HL-60/S4 treated with retinoic acid at 250 ng/mL for 4 days and 3 days (cell line): ENCODE results near the gene RARB.

Experiments
- in situ Hi-C: fragments of 300-500 bp; cut with MboI; formaldehyde crosslinking; loops from 2 replicates; pipeline ENCODE4 v1.7.0; 2022; ENCODE audit warnings: low sequenced_read_pairs

Gene RARB

GRCh38 chr3:25427942-25428788, at the start of gene RARB:
RARB (plus strand) TSS chr3:25428263; CDS start chr3:25428732, 469 bp downstream.
- in situ Hi-C loops, result no loop called here

- in situ Hi-C loops, result no loop called here
These were observed 49.2 kb upstream of the RARB start for GRCh38 chr3:25378786-25379311.

DNA sequence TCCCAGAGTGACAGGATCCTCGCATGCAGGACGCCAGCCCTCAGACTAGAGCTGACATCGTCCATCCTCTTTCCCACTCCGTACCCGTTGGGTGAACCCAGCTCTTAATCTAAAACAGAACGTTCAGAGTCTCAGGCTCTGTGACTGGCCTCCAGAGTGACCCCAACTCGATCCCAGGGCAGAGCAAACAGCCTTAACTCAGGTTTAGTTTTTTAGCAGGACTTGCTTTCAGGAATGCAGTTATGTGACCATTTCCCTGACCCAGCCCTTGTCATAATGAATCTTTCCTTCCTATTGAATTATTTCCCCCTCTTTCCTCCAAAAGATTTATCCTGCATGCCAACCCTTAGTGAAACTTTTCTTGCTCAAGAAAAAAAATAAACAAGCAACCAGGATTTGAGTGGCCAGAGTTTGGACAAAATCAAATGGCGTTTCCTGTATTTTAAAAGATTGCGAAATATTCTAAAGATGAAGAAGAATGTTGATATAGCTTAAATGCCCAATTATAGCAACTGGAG, 47.8 kb upstream of the RARB start:
- in situ Hi-C loops, result no loop called here

GRCh38 chr3:25381083-25381482, 47.0 kb upstream of the RARB start:
- in situ Hi-C loops, result no loop called here

DNA sequence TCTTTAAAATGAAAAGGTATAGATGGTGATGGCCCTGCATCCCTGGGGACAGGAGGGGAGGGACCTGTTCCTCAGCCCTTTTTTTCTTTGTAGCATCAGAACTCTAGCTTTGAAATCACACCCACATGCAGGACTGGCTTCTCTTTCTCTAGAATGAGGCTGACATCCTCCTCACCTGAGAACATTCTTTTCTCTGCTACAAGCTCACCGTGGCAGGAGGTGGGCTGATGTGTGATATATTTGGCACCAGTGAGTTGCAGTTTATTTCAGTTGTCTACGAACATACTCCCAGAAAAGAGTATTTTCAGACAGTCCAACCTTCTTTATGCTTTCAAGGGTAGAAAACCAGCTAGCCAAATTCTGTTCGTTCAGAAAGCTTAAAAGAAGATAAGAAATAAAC, 43.6 kb upstream of the RARB start:
- in situ Hi-C loops, result no loop called here

- in situ Hi-C loops, result no loop called here
These were observed 42.1 kb upstream of the RARB start for GRCh38 chr3:25385807-25386460.

- in situ Hi-C loops, result no loop called here
These were observed 41.3 kb upstream of the RARB start for GRCh38 chr3:25386686-25387255.

DNA sequence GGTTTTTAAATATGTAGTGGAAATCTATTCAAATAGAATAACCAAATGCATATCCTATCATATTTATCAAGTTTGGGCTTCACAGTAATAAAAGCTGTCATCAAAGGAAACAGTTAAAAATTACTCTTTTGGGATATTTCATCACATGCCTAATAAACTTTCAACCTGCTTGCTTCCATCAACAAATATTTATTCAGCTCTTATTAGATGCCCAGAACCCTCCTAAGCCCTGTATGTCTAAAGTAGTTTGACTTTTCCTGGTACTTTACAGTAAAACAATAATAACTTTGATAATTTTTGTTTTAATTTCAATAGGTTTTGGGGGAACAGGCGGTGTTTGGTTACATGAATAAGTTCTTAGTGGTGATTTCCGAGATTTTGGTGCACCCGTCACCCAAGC, 37.5 kb upstream of the RARB start:
- in situ Hi-C loops, result no loop called here

- in situ Hi-C loops, result no loop called here
These were observed 31.8 kb upstream of the RARB start for GRCh38 chr3:25396251-25396650.

DNA sequence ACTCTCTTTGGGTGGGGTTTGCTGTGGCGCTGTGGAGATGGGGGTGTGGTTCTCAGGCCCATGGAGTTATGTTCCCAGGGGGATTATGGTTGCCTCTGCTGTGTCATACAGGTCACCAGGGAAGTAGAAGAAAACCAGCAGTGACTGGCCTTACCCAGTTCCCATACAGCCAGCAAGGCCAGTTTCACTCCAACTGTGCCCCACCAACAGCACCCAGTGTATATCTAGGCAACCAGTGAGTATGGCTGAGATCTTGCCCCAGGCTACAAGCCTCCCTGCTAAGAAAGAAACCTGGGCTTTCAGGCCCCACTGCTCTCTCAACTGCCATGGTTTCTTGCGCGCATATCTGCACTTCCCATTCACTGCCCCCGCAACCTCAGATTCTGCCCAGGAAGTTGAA, 31.4 kb upstream of the RARB start:
- in situ Hi-C loops, result no loop called here

- in situ Hi-C loops, result no loop called here
These were observed 30.9 kb upstream of the RARB start for GRCh38 chr3:25397150-25397549.

- in situ Hi-C loops, result no loop called here
These were observed 27.5 kb upstream of the RARB start for GRCh38 chr3:25400587-25400986.

DNA sequence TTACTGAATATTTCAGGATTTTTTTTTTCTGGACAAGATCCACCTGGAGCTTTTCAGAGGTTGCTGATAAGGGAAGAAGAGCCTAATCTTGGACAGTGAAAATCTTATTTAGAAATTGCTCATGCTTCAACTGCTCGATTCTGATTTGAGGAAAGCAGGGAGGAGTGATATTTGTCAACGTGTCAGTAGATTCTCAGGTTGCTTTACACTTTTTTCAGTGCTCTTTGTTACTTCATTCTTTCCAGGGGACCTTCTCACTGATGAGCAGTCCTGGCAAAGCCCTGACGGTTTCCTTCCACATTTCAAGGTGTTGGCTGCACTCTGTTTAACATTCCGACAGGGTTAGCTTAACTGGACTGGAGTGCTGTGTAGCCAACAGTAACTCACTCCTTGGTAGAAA, 24.1 kb upstream of the RARB start:
- in situ Hi-C loops, result no loop called here

- in situ Hi-C loops, result no loop called here
These were observed 23.5 kb upstream of the RARB start for GRCh38 chr3:25404569-25404968.

DNA sequence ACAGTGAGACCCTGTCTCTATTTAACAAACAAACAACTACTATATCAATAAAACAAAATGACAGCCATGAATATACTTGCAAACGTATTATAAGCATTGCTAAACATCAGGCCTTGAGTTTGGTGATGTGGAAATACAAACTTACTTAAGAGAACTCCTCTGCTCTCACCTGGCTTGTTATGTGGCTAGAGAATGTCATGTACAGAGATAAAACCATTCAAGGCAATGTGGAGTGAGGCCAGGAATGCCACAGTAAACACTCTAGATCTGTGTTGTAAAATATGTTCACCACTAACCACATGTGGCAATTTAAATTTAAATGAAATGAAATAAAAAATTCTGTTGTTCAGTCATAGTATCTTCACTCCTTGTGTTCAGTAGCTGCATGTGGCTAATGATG, 22.7 kb upstream of the RARB start:
- in situ Hi-C loops, result no loop called here

DNA sequence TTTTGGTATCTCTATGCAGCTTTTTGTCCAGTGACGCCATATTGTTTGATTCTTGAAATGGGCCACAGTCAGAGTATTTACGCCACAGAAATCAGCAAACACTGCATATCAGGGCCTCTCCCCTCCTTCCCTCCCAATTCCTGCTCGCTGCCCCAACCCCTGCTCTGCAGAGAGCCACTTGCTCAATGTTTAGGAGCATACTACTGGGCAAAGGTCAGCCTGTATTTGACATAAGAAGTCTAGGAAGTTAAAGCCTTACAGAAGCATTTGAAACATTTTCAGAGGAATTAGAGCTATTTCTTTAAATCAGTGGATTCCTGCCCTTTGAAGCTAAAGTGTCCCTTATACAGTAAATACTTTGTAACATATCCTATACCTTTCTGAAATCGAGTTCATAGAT, 17.4 kb upstream of the RARB start:
- in situ Hi-C loops, result no loop called here

DNA sequence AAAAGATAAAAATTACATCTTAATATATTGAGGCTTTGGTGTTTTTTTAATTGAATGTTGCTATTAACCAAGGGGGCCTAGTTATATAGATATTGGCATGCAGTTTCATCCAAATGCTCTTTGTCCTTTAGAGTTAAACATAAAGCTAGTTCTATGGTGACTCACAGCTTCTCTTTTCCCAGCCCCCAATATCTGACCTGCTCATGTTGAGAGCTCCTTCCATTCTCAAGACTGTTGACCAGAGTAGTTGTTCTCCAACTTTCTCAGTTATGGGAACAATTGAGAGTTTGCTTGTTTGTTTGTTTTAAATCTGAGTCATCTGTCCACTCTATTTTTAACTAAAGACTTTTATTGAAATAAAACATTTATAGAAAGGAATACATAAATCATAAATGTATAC, 15.8 kb upstream of the RARB start:
- in situ Hi-C loops, result no loop called here

GRCh38 chr3:25416176-25416575, 11.9 kb upstream of the RARB start:
- in situ Hi-C loops, result no loop called here

DNA sequence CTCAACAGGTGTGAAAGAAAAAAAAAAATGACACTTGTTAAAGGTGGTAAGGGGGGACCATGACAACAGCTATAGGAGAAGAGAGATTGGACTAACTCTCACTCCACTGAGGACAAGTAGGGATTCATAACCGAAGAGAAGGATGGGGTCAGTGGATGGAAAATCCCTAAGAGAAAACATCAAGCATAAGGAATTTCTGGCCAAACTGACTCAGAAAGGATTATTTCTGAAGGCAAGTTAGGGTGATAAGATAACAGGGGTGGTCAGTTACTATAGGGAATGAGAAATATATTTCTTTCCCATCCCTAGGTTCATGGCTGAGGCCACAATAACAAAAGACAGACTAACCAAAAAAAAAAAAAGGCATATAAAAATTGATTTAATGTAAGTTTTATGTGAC, 9.5 kb upstream of the RARB start:
- in situ Hi-C loops, result no loop called here

GRCh38 chr3:25419251-25419650, 8.8 kb upstream of the RARB start:
- in situ Hi-C loops, result no loop called here

GRCh38 chr3:25420147-25420546, 7.9 kb upstream of the RARB start:
- in situ Hi-C loops, result no loop called here

DNA sequence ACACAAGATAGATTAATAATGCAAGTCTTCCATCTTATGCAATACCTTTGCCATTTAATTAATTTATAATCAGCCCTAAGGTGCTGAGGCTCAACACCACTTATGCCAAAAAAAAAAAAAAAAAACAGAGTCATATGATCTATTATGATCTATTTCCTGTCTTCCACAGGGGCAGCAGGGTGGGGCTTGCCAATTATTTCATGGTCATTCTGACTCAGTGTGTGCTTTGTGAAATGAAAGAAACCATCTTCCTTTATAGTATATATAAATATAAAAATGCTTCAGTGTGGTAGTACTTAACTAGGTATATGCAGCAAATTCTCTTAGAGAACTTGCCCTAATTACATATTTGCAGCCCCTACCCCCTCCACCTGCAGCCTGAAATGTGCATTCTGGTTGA, 7.2 kb upstream of the RARB start:
- in situ Hi-C loops, result no loop called here
